NB4 (cell line): ENCODE data around the gene RYR3.

Experiments used
- DNase-seq: peaks from one replicate; pipeline ENCODE4 v3.0.0; 2010; ENCODE audit warnings: low read depth
- H3K4me3 ChIP-seq: one replicate; pipeline ENCODE4 v1.5.1; 2011; ENCODE audit warnings: mild to moderate bottlenecking, low read depth, low read length, moderate library complexity
- CTCF ChIP-seq: IDR thresholded peaks from one replicate; pipeline ENCODE4 v1.5.1; 2012; ENCODE audit warnings: low read depth, low read length
- MAX ChIP-seq: IDR thresholded peaks from 2 replicates; pipeline ENCODE4 v1.6.1; 2011; ENCODE audit warnings: low read depth, low read length
- MYC ChIP-seq: IDR thresholded peaks from 2 replicates; pipeline ENCODE4 v1.6.1; 2011; ENCODE audit warnings: low read depth, low read length
- POLR2A ChIP-seq: IDR thresholded peaks from 2 replicates; pipeline ENCODE4 v1.6.1; 2011; ENCODE audit warnings: mild to moderate bottlenecking; ENCODE audit not compliant: insufficient read length; ENCODE audit errors: extremely low read depth

Gene RYR3

GRCh38 chr15:33468740-33469139, 158.0 kb downstream of the RYR3 start:
- TF ChIP-seq MYC (no peak), POLR2A (no peak), CTCF (no peak), MAX (no peak)
- no peak for DNase-seq
- no peak overlapping the region for H3K4me3 ChIP-seq

GRCh38 chr15:33473005-33473404, 162.2 kb downstream of the RYR3 start:
- TF ChIP-seq MYC (no peak), MAX (no peak), POLR2A (no peak), CTCF (no peak)
- H3K4me3 ChIP-seq, result no peak overlapping the region
- no peak for DNase-seq

- DNase-seq, result no peak
- no peak overlapping the region for H3K4me3 ChIP-seq
- TF ChIP-seq POLR2A, result no peak
- TF ChIP-seq MAX, result no peak
- no peak for TF ChIP-seq MYC
Measured at GRCh38 chr15:33473714-33474113, 162.9 kb downstream of the RYR3 start.

- no peak for DNase-seq
Measured at GRCh38 chr15:33476076-33476475, 165.3 kb downstream of the RYR3 start.

GRCh38 chr15:33476908-33477307, 166.1 kb downstream of the RYR3 start:
- no peak for DNase-seq
- H3K4me3 ChIP-seq, result no peak overlapping the region
- TF ChIP-seq MAX (no peak), POLR2A (no peak), MYC (no peak), CTCF (no peak)

More at GRCh38 chr15:33476076-33476475, 165.3 kb downstream of the RYR3 start:
- no peak overlapping the region for H3K4me3 ChIP-seq
- TF ChIP-seq POLR2A (no peak), MYC (no peak), MAX (no peak), CTCF (no peak)

- H3K4me3 ChIP-seq, result no peak overlapping the region
- TF ChIP-seq POLR2A (no peak), MAX (no peak), CTCF (no peak), MYC (no peak)
- no peak for DNase-seq
Measured at GRCh38 chr15:33489335-33489734, 178.6 kb downstream of the RYR3 start.
